Panc1 (cell line): ENCODE data around the gene FFAR1. TPM values are rescaled to one million over a fixed set of nuclear protein-coding genes. Genes with fewer than 3 reads are reported as not detected.

Experiments used
- ATAC-seq: fragments of 200-7000 bp; cut with Tn5 transposase; 2 replicates; pipeline ENCODE4 v1.9.1; 2020; ENCODE audit warnings: mild to moderate bottlenecking, moderate library complexity
- BruUV-seq: library from RNA; stranded (reverse); fragments of 400-500 nt; replicated peaks from 2 replicates; lab custom pipeline; 2021; lab: Mats Ljungman, UMichigan
- CTCF ChIA-PET: fragments of 300-600 bp; sonication (Branson Sonifier 250); formaldehyde crosslinking; loops from one replicate; lab custom pipeline; 2022; ENCODE audit warnings: antibody characterized with exemption; lab: Charles Lee
- POLR2A ChIA-PET: fragments of 300-600 bp; sonication (Branson Sonifier 250); formaldehyde crosslinking; loops from one replicate; lab custom pipeline; 2022; ENCODE audit warnings: antibody characterized with exemption; lab: Charles Lee
- DNase-seq: peaks from one replicate; pipeline ENCODE4 v3.0.0-alpha.2; 2010; ENCODE audit warnings: low read depth, low spot score
- H3K27ac ChIP-seq: 2 replicates; pipeline ENCODE4 v1.5.1; 2011; ENCODE audit warnings: mild to moderate bottlenecking, low read length, inconsistent platforms
- H3K27me3 ChIP-seq: fragments of 200-500 bp; sonication (Bioruptor generic); 2 replicates; pipeline ENCODE4 v1.6.0; 2014; ENCODE audit warnings: low read length, inconsistent platforms; ENCODE audit not compliant: control insufficient read depth, insufficient read depth
- H3K36me3 ChIP-seq: fragments of 200-500 bp; sonication (Bioruptor generic); 2 replicates; pipeline ENCODE4 v1.5.1; 2014; ENCODE audit warnings: inconsistent platforms, mild to moderate bottlenecking, low read length, moderate library complexity; ENCODE audit not compliant: control insufficient read depth, insufficient read depth
- H3K4me1 ChIP-seq: 2 replicates; pipeline ENCODE4 v1.5.1; 2011; ENCODE audit warnings: inconsistent platforms, mild to moderate bottlenecking, low read length, moderate library complexity; ENCODE audit not compliant: control insufficient read depth, insufficient read depth
- H3K4me3 ChIP-seq, 2 experiments: 2 replicates each; pipeline ENCODE4 v1.5.1; 2011 to 2012; ENCODE audit warnings: low read depth in 2 of 2, low read length in 2 of 2, mild to moderate bottlenecking in 2 of 2, inconsistent platforms in 1 of 2, moderate library complexity in 1 of 2
- H3K9me3 ChIP-seq: fragments of 200-500 bp; sonication (Bioruptor generic); 2 replicates; pipeline ENCODE4 v1.5.1; 2014; ENCODE audit warnings: low read depth, mild to moderate bottlenecking, inconsistent platforms, low read length, moderate library complexity; ENCODE audit not compliant: control insufficient read depth, insufficient read depth
- CTCF ChIP-seq: fragments of 450-650 bp; IDR thresholded peaks from 2 replicates; pipeline ENCODE4 v1.5.1; 2017; ENCODE audit warnings: mild to moderate bottlenecking
- POLR2AphosphoS5 ChIP-seq: IDR thresholded peaks from 2 replicates; pipeline ENCODE4 v1.6.1; 2012; ENCODE audit warnings: mild to moderate bottlenecking, low read depth, low read length, moderate library complexity
- REST ChIP-seq, 2 experiments: IDR thresholded peaks; 2 replicates each; pipeline ENCODE4 v1.6.1; 2011 to 2012; ENCODE audit warnings: low read depth in 2 of 2, control low read depth in 1 of 2, low read length in 1 of 2, mild to moderate bottlenecking in 1 of 2, moderate library complexity in 1 of 2; ENCODE audit not compliant: insufficient read depth in 1 of 2
- SIN3A ChIP-seq: IDR thresholded peaks from 2 replicates; pipeline ENCODE4 v1.6.1; 2012; ENCODE audit warnings: low read depth, mild to moderate bottlenecking, low read length, moderate library complexity, borderline replicate concordance; ENCODE audit not compliant: insufficient read depth
- TCF7L2 ChIP-seq: IDR thresholded peaks from 2 replicates; pipeline ENCODE4 v1.6.1; 2011; ENCODE audit warnings: mild to moderate bottlenecking, low read depth, low read length, inconsistent platforms
- in situ Hi-C: cut with HindIII; loops from 2 replicates; pipeline ENCODE4 v1.10.0; 2016; ENCODE audit warnings: low sequenced_read_pairs, low pct_unique_long_range_greater_than_20kb
- intact Hi-C: fragments of 100-400 bp; cut with micrococcal nuclease; formaldehyde crosslinking; loops from one replicate; pipeline ENCODE4 v1.10.0; 2022; ENCODE audit not compliant: unreplicated experiment
- total RNA-seq: library from RNA; stranded (reverse); gene quantifications from one replicate; pipeline ENCODE4 v1.2.1, GENCODE V29; 2021; ENCODE audit not compliant: unreplicated experiment

FFAR1 gene
- total RNA-seq, 1 experiment from 2014 or later: not detected

- Histone ChIP-seq H3K27me3 (no peaks in the 10 kb centered on the region), H3K27ac (no peak overlapping the region), H3K9me3 (no peaks in the 10 kb centered on the region), H3K36me3 (no peaks in the 10 kb centered on the region), H3K4me3 (no peak overlapping the region), H3K4me1 (no peaks in the 10 kb centered on the region; the same call in 1 of the 2 replicates)
- no peak for ATAC-seq
- CTCF ChIA-PET: no interaction called here
- BruUV-seq: no TSS peak
- POLR2A ChIA-PET: no interaction called here
- in situ Hi-C loops (no loop called here), intact Hi-C loops (no loop called here)
- TF ChIP-seq TCF7L2: no peak
- TF ChIP-seq CTCF: no peak
- TF ChIP-seq POLR2AphosphoS5: no peak
- no peak for TF ChIP-seq SIN3A
- DNase-seq: no peak
Measured at GRCh38 chr19:35321291-35321690, 26.4 kb upstream of the FFAR1 start.

- in situ Hi-C loops: no loop called here
- intact Hi-C loops: no loop called here
- BruUV-seq: no TSS peak
- no peaks in the 10 kb centered on the region; the same call in 1 of the 2 replicates for H3K4me1 ChIP-seq
- H3K4me3 ChIP-seq: no peak overlapping the region
- no peak for DNase-seq
- TF ChIP-seq CTCF (no peak), POLR2AphosphoS5 (no peak), TCF7L2 (no peak), REST (IDR thresholded peaks at IDR 0.05; ENCODE audit: insufficient read depth in 1 of 2, low read depth in 2 of 2, low read length in 1 of 2) (no peak), SIN3A (no peak)
- no peaks in the 10 kb centered on the region for H3K9me3 ChIP-seq
- H3K27ac ChIP-seq: no peak overlapping the region
- no peak for ATAC-seq
- ChIA-PET CTCF (no interaction called here), POLR2A (no interaction called here)
- H3K36me3 ChIP-seq: no peaks in the 10 kb centered on the region
- H3K27me3 ChIP-seq: no peaks in the 10 kb centered on the region
Measured at GRCh38 chr19:35322014-35322413, 25.7 kb upstream of the FFAR1 start.
